Thyroid gland (tissue), 4 donors: ENCODE data around the gene AFAP1L1.

ENCODE experiments used
- POLR2A ChIP-seq, 2 donors: fragments of 450-650 bp; IDR thresholded peaks; one replicate each; pipeline ENCODE4 v1.6.1; 2017; ENCODE audit warnings: antibody characterized with exemption in 2 of 2, mild to moderate bottlenecking in 2 of 2, moderate library complexity in 1 of 2
- TF ChIP-seq, protein P1 (sequence below), 6 experiments: fragments of 200-600 bp in 3 of 6; fragments of 450-650 bp in 3 of 6; sonication (generic) in 3 of 6; IDR thresholded peaks; one replicate each; pipeline ENCODE4 v1.5.1; 2016 to 2019; ENCODE audit warnings: antibody characterized with exemption in 6 of 6, mild to moderate bottlenecking in 2 of 6, inconsistent platforms in 1 of 6, moderate library complexity in 1 of 6

DNA sequence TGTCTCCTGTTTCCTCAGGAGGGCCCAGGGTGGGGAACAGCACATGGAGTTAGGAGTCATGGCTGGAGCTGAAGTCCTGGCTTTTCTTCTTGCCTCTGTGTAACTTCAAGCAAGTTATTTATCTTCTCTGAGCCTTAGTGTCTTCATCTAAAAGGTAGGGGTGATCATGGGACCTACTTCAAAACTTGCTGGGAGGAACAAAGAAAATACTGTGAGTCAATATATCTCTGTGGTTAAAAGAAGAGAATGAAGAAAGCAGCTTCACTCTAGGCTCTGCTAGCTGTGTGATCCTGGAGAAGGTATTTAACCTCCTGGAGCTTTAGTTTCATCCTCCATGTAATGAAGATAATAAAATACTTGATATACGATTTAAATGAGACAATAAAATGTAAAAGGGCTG, 26.5 kb downstream of the AFAP1L1 start:
- TF ChIP-seq, protein P1, sequence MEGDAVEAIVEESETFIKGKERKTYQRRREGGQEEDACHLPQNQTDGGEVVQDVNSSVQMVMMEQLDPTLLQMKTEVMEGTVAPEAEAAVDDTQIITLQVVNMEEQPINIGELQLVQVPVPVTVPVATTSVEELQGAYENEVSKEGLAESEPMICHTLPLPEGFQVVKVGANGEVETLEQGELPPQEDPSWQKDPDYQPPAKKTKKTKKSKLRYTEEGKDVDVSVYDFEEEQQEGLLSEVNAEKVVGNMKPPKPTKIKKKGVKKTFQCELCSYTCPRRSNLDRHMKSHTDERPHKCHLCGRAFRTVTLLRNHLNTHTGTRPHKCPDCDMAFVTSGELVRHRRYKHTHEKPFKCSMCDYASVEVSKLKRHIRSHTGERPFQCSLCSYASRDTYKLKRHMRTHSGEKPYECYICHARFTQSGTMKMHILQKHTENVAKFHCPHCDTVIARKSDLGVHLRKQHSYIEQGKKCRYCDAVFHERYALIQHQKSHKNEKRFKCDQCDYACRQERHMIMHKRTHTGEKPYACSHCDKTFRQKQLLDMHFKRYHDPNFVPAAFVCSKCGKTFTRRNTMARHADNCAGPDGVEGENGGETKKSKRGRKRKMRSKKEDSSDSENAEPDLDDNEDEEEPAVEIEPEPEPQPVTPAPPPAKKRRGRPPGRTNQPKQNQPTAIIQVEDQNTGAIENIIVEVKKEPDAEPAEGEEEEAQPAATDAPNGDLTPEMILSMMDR (IDR thresholded peaks at IDR 0.05), result no peak
- TF ChIP-seq POLR2A (IDR thresholded peaks at IDR 0.05), result no peak
